Tongue (tissue), 2 donors: ENCODE measurements around the gene ZFPM1. TPM values are rescaled to one million over a fixed set of nuclear protein-coding genes. Genes with fewer than 3 reads are reported as not detected.
"Not testable (repeated sequence)": the region's sequence is repeated elsewhere in the genome, so short reads cannot be mapped to it uniquely, and the experiment has no call there.

Experiments
- DNase-seq: peaks from one replicate; pipeline ENCODE4 v3.0.0-alpha.2; 2015
- total RNA-seq: library from RNA; depleted of rRNA; stranded (reverse); fragments of >200 nt; gene quantifications from one replicate; pipeline ENCODE4 v1.2.3, GENCODE V29; 2014

Gene ZFPM1
- total RNA-seq: 0.41 TPM

DNA sequence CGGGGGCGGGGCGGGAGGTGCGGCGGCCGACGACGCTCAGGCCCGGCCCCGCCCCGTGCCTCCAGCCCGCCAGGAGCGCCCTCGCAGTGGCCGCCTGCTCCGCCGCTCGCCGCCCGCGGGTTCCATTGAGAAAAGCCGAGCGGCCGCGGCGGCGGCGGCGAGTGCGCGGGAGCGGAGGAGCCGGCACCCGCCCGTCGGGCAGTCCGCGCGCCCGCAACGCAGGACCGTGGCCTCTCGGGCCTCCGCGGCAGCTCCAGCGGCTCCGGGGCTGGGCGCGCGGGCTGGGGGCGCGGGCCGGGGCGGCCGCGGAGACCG is at the start of gene ZFPM1:
ZFPM1 (plus strand) TSS at position 64 of the 315 bp plus-strand sequence. CDS start 359 bp downstream, outside the sequence.
- no peak for DNase-seq

DNA sequence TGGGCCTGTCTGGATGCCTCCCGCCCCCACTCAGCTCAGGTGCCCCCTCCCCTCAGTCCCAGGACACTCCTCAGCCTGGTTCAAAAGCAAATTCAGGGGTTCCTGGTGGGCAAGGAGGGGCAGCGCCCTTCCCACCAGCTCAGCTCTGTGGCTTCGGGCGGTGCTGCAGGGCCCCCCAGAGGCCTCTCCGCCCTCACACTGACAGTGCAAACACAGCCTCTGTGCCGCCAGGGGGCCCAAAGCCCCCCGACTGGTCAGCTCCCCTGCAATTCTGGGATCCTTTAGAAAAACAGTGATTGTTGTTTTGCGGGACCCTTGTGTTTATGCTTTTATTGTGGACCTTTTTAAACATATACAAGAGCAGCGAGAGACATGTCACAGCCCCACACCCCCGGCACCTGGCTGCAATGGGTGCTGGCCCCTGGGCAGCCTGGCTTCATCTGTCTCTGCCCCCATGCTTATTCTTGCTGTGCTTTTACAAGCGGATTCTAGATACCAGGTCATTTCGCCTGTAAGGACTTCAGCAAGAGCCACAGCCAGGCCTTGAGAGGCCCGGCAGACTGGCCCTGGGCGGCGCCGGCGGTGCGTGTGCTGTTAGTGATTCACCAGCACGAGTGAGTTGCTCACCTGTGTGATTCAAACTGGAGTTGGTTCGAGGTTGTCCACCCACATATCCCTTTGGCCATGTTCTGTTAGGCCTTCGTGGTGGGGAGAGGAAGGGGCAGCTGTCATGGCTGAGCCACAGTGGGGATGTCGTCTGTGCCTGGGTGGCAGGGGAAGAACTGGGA is 49.1 kb upstream of the ZFPM1 start:
- no peak for DNase-seq

DNA sequence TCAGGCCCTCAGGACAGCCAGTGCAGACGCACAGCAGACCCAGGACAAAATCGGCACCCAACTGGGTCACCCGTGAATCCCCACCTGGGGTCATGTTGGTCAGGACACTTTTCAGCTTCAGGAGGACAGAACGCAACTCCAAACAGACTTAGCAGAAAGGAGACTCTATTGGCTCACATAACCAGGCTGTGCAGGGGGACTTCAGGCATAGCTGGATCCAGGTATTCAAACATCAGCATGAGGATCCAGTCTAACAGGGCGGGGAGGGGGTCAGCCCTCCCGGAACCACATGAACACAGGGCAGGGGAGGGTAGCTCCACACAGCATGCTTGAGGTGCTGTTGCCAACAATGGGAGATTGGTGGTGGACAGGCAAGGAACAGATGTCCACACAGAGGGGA is 48.3 kb upstream of the ZFPM1 start:
- no peak for DNase-seq

- DNase-seq: peak; percentile 84
Observed at GRCh38 chr16:88405216-88406060, 47.6 kb upstream of the ZFPM1 start.

- DNase-seq: no peak
Observed at GRCh38 chr16:88406096-88407041, 46.7 kb upstream of the ZFPM1 start.

DNA sequence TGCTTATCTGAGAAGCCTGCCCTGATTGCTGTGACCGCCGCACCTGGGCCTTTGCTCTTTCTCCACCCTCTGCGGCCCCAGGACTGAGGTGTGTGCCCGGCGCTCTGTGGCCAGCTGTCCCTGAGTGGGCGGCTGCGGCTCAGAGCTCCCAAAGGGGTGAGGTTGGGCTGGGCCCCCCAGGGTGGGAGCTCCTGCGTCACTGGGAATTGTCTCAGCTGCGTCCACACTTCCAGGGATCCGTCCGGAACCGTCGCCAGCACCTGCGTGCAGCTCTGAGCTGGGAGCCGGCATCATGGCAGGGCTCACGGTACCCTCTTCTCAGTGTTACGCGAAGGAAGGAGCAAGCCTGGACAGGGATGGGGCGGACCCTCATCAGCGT is 46.0 kb upstream of the ZFPM1 start:
- DNase-seq: no peak

- no peak for DNase-seq
Observed at GRCh38 chr16:88407807-88408206, 45.3 kb upstream of the ZFPM1 start.

GRCh38 chr16:88408561-88409142 is 44.4 kb upstream of the ZFPM1 start:
- DNase-seq: peak; percentile 21

DNA sequence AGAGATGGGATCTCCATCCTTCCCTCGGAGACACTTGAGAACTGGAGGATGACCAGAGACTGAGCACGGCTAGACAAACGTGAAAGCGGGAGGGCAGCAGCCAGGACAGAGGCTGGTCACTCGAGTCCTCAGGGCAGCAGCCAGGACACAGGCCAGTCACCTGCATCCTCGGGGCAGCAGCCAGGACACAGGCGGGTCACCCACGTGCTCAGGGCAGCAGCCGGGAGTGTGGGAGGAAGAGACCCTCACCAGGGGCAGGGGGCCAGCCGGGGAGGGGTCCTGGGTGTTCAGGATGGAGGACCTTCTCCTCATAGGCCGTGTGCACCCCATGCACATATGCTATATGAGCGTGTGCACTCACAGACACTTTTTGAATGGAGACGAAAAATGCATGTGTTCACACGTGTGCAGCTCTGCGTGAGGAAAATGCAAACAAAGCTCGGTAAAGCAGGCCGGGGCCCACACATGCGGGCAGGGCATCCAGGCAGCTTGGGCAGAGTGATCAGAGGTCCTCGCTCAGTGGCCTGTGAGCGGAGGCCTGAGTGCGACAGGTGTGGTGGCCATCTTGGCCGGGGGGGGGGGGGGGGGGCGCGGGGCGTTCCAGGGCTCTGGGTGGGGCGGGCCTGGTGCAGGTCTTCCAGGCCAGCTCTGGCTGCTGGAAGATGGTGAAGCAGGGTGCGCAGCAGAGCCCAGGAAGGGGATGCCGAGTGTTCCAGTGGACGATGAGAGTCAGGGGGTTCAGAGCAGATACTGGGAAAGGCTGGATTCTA is 43.6 kb upstream of the ZFPM1 start:
- no peak for DNase-seq

DNA sequence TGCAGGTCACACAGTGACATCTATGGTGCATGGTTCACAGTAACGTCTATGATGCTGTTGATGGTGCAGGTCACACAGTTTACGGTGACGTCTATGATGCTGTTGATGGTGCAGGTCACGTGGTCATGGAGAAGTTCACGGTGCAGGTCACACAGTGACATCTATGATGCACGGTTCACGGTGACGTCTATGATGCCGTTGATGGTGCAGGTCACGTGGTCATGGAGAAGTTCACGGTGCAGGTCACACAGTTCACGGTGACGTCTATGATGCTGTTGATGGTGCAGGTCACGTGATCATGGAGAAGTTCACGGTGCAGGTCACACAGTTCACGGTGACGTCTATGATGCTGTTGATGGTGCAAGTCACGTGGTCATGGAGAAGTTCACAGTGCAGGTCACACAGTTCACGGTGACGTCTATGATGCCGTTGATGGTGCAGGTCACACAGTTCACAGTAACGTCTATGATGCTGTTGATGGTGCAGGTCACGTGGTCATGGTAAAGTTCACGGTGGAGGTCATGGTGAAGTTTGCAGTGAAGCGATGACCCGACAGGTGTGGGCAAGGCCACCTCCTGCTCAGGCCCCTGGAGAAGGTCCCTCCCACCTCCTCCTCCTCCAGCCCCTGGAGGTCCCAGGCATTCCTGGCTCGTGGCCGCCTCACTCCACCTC is 42.6 kb upstream of the ZFPM1 start:
- DNase-seq: not testable (repeated sequence)

DNA sequence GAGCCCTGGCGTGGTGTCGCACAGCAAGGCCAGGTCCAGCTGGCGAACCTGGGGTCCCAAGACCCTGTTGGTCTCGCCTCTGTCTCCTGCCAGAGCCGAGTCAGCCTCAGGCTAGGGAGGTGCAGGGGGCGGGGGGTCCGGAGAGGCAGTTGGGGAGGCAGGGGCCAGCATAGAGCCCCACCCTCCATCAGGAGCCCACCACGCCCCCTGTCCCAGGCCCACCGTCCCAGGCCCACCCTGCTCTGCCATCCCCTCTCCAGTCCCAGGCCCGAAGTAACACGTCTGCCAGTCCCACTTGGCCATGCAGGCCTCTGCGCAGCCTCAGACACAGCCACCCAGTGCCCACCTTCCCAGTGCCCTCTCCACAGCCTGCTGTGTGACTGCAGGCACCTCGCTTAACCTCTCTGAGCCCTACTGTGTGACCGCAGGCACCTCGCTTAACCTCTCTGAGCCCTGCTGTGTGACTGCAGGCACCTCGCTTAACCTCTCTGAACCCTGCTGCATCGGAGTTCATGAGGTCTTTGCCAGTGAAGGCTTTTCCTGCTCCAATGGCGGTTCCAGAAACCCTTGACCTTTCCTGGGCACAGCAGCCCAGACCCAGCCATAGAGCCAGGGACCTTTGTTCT is 41.0 kb upstream of the ZFPM1 start:
- DNase-seq: no peak

DNA sequence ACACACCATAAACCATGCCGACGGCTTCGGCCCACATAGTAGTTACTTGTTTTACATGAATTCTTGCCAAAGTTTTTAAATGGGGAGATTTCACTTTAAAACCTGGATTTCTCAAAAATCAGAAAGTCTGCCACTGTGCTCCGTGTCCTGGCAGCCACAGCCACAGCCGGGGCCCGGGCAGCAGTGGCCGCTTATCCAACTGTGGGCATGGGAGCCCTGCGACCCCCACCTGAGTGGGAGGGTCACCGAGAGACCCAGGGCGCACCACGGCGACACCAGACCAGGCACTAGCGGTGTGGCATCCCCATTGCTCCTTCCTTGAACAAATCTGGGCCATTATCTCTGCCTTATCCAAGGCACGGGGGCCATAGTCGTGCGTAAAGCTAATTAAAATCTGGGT is 40.3 kb upstream of the ZFPM1 start:
- no peak for DNase-seq

GRCh38 chr16:88413231-88413630 is 39.8 kb upstream of the ZFPM1 start:
- DNase-seq: no peak

DNA sequence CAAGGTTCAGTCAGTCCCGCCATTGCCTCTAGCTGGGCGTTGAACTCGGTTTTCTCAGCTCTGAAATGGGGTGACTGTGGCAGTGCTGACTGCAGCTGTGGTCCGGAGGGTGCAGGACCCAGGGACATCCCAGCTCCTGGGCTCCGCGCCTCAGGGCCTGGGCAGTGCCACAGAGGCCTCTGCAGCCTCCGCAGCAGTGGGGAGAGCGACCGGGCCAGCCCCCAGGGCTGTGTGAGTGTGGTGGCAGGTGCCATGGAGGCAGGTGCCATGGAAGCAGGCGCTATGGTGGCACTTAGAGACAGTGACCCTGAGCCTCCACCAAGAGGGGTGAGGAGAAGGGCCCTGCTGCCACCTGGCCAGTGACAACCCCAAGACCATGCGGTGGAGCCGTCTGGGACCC is 39.4 kb upstream of the ZFPM1 start:
- DNase-seq: no peak

GRCh38 chr16:88414521-88415380 is 38.3 kb upstream of the ZFPM1 start:
- DNase-seq: no peak

DNA sequence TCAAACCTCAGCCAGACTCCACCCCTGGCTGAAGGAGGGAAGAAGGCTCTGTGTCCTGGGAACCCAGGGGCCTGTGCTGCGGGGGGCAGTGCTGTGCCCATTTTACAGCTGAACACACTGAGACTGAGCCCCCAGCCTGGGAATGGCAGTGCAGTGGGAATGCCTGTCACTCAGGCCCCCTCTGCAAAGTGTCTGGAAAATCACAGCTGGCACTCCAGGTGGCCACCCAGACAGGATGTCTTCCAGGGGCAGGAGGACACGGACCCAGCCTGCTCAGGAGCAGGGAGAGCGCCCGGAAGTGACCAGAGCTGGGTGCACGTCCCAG is 37.7 kb upstream of the ZFPM1 start:
- no peak for DNase-seq

- no peak for DNase-seq
Observed at GRCh38 chr16:88415713-88416323, 37.3 kb upstream of the ZFPM1 start.

- no peak for DNase-seq
Observed at GRCh38 chr16:88416686-88417085, 36.4 kb upstream of the ZFPM1 start.
